ENCODE results near the gene OR6B1. TPM values are rescaled to one million over a fixed set of nuclear protein-coding genes. Genes with fewer than 3 reads are reported as not detected.

OR6B1 gene
- total RNA-seq, 1 donor from 2014 or later = not detected

GRCh38 chr7:144023171-144023827 lies 23.2 kb downstream of the OR6B1 start:
- H3K9me3 Mint-ChIP-seq = peaks cover 4% of the 10 kb centered on the region
- H3K4me3 Mint-ChIP-seq = no peak overlapping the region
- TF ChIP-seq CTCF (conservative IDR thresholded peaks at IDR 0.05) = no peak
- no peaks in the 10 kb centered on the region for H3K27me3 Mint-ChIP-seq
- no peaks in the 10 kb centered on the region for H3K36me3 Mint-ChIP-seq
- H3K4me1 Mint-ChIP-seq (ENCODE audit: unreplicated experiment) = peaks cover 5% of the 10 kb centered on the region
- no peak overlapping the region for H3K27ac Mint-ChIP-seq
- DNase-seq (ENCODE audit: extremely low spot score, unreplicated experiment) = no peak

GRCh38 chr7:144024213-144024612 lies 24.1 kb downstream of the OR6B1 start:
- DNase-seq (ENCODE audit: extremely low spot score, unreplicated experiment) = no peak
- no peaks in the 10 kb centered on the region for H3K36me3 Mint-ChIP-seq
- peaks cover 4% of the 10 kb centered on the region for H3K4me1 Mint-ChIP-seq (ENCODE audit: unreplicated experiment)
- H3K27me3 Mint-ChIP-seq = no peaks in the 10 kb centered on the region
- H3K27ac Mint-ChIP-seq = no peak overlapping the region
- TF ChIP-seq CTCF (conservative IDR thresholded peaks at IDR 0.05) = no peak
- no peaks in the 10 kb centered on the region for H3K9me3 Mint-ChIP-seq
- no peak overlapping the region for H3K4me3 Mint-ChIP-seq

GRCh38 chr7:144026203-144026883 lies 26.2 kb downstream of the OR6B1 start:
- Mint-ChIP-seq H3K4me1 (ENCODE audit: unreplicated experiment) (no peaks in the 10 kb centered on the region), H3K27ac (no peak overlapping the region), H3K36me3 (no peaks in the 10 kb centered on the region), H3K27me3 (no peaks in the 10 kb centered on the region), H3K9me3 (no peaks in the 10 kb centered on the region), H3K4me3 (no peak overlapping the region)
- no peak for DNase-seq (ENCODE audit: extremely low spot score, unreplicated experiment)
- TF ChIP-seq CTCF (conservative IDR thresholded peaks at IDR 0.05) = no peak

GRCh38 chr7:144027070-144027469 lies 26.9 kb downstream of the OR6B1 start:
- no peak for DNase-seq (ENCODE audit: extremely low spot score, unreplicated experiment)
- peak; percentile 71 for TF ChIP-seq CTCF (conservative IDR thresholded peaks at IDR 0.05)
- H3K27me3 Mint-ChIP-seq = no peaks in the 10 kb centered on the region
- H3K4me1 Mint-ChIP-seq (ENCODE audit: unreplicated experiment) = no peaks in the 10 kb centered on the region
- no peaks in the 10 kb centered on the region for H3K9me3 Mint-ChIP-seq
- no peak overlapping the region for H3K27ac Mint-ChIP-seq
- no peak overlapping the region for H3K4me3 Mint-ChIP-seq
- H3K36me3 Mint-ChIP-seq = no peaks in the 10 kb centered on the region

GRCh38 chr7:144027974-144028373 lies 27.9 kb downstream of the OR6B1 start:
- Mint-ChIP-seq H3K9me3 (no peaks in the 10 kb centered on the region), H3K4me1 (ENCODE audit: unreplicated experiment) (no peaks in the 10 kb centered on the region), H3K4me3 (no peak overlapping the region), H3K27ac (no peak overlapping the region), H3K36me3 (no peaks in the 10 kb centered on the region), H3K27me3 (no peaks in the 10 kb centered on the region)
- no peak for DNase-seq (ENCODE audit: extremely low spot score, unreplicated experiment)
- no peak for TF ChIP-seq CTCF (conservative IDR thresholded peaks at IDR 0.05)

Measured in type B pancreatic cell (in vitro differentiated cells).